ENCODE results near the gene GCHFR.

Gene GCHFR

GRCh38 chr15:40776537-40777141, 12.8 kb downstream of the GCHFR start:
- DNase-seq = no peak

- peak; percentile 37 for DNase-seq
These were observed 18.9 kb downstream of the GCHFR start for GRCh38 chr15:40782609-40783227.

- no peak for DNase-seq
These were observed 21.3 kb downstream of the GCHFR start for GRCh38 chr15:40785164-40785563.

- no peak for DNase-seq
These were observed 21.9 kb downstream of the GCHFR start for GRCh38 chr15:40785814-40786213.

- no peak for DNase-seq
These were observed 23.5 kb downstream of the GCHFR start for GRCh38 chr15:40787344-40787841.

- DNase-seq = no peak
These were observed 24.1 kb downstream of the GCHFR start for GRCh38 chr15:40787991-40788390.

DNA sequence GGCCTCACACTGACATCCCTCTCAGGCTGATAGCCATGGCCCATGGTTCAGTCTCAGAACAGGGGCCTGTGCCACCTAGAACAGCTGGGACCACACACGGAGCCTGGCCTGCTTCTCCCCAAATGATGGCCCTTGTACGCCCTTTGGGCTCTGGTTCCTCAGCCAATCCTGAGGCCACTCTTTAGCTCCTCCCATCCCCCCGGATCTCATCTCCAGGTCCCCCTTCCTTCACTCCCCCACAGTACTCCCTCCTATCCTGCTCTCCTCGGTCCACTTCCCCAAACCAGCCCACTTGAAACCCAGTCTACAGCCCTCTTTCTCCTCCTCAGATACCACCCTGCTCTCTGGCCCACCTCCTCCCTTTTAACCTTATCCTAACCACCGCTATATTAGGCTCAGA, 25.3 kb downstream of the GCHFR start:
- DNase-seq = no peak

GRCh38 chr15:40789999-40790398, 26.1 kb downstream of the GCHFR start:
- DNase-seq = no peak

DNA sequence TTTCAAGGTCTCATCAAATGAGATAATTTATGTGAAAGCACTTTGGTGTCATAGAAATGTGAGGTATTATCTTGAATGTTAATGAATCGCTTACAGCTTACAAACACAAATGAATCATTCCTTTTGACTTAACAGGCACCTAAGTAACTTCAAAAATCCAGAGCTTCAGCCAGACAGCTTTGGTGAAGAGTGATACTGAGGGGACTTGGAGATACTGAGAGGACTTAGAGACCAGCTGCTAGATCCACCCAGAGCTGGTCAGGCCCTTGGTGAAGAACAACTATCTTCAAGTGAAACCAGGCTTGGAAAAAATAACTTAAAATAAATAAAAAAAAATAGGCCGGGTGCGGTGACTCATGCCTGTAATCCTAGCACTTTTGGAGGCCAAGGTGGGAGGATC, 26.9 kb downstream of the GCHFR start:
- no peak for DNase-seq

DNA sequence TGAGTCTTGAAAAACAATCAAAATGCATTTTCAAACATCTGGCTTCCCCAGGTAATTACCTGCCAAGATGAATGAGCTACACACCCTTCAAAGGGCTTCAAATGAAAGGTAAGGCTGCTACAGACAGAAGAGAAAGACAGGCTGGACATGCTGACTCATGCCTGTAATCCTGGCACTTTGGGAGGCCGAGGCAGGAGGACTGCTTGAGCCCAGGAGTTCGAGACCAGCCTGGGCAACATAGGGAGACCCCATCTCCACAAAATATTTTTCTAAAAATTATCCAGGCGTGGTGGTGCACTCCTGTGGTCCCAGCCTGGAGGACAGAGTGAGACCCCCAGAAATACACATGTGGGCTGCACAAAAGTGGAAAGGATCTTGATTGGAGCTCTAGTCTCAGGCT, 28.5 kb downstream of the GCHFR start:
- DNase-seq = no peak

GRCh38 chr15:40793216-40793989, 29.5 kb downstream of the GCHFR start:
- DNase-seq = no peak

GRCh38 chr15:40796041-40796440, 32.2 kb downstream of the GCHFR start:
- no peak for DNase-seq

DNA sequence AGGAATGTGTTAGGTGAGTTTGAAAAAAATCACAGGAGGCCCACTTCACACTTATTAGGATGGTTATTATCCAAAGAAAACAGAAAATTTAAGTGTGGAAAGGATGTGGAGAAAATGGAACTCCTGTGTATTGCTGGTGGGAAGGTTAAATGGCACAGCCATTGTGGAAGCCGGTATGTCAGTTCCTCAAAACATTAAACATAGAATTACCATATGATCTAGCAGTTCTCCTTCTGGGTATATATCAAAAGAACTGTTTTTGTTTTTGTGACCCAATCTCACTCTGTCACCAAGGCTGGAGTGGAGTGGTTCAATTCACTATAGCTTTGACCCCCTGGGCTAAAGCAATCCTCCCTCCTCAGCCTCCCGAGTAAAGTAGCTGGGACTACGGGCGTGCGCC, 32.6 kb downstream of the GCHFR start:
- DNase-seq = no peak

DNA sequence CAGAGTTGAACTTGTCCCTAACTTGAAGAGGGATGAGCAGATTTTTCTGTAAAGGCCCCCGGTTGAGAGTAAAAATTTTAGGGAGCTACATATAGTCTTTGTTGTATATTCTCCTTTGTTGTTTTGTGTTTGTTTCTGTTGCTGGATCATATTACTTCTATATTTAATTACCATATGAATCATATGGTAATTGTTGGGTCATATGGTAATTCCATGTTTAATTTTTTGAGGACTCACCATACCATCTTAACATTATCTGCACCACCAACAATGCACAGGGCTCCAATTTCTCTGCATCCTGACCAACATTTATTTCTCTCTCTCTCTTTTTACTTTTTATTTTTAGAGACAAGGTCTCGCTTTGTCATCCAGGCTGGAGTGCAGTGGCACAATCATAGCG, 35.7 kb downstream of the GCHFR start:
- no peak for DNase-seq

DNA sequence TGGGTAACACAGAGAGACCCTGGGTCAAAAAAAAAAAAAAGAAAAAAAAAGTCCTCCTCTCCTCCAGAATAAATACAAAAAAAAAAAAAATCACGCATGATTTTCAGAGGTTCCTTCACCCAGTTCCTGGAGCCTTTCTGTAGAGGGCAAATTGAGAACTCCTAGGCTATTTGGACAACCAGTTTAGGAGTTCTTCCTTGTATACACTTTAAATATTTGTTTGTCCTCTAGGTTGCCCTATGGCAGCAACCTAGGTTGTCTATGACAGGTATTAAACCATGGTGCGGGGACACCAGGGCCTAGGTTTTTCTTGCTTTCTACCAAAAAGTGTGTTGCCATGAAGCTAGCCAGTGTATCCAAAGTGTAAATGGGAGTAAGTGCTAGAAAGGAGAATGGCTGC, 39.2 kb downstream of the GCHFR start:
- no peak for DNase-seq

DNA sequence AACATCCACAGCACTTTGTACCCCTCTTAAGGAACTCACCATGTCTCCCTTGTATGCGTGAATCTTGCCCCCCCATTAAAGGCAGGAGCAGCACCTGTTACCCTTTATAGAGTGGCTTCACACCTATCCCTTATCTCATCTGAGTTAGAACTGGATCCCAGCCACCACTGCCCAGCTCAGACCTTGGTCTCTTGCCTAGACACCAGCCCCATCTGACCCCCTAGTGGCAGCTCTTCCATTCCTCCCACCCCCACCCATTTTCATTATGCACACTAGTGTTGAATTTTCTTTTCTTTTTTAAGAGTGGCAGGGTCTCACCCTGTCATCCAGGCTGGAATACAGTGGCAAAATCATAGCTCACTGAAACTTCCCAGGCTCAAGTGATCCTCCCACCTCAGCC, 39.8 kb downstream of the GCHFR start:
- DNase-seq = no peak

DNA sequence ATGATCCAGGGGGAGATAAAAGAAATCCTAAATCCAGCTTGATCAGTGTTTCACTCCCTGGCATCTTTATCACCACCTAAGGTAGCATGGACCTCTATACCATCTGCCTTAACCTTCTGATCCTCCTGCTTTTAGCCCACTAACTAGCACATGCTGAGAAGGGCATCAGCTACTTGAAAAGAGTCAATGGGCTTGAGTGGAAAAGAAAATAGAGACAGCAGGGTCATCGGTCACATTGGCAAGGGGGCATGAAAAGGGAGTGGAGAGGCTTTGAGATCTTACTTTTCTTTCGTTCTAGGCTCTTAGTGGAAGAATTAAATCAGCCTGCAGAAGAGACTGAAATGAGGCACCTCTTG, 42.8 kb downstream of the GCHFR start:
- DNase-seq = peak; percentile 42

DNA sequence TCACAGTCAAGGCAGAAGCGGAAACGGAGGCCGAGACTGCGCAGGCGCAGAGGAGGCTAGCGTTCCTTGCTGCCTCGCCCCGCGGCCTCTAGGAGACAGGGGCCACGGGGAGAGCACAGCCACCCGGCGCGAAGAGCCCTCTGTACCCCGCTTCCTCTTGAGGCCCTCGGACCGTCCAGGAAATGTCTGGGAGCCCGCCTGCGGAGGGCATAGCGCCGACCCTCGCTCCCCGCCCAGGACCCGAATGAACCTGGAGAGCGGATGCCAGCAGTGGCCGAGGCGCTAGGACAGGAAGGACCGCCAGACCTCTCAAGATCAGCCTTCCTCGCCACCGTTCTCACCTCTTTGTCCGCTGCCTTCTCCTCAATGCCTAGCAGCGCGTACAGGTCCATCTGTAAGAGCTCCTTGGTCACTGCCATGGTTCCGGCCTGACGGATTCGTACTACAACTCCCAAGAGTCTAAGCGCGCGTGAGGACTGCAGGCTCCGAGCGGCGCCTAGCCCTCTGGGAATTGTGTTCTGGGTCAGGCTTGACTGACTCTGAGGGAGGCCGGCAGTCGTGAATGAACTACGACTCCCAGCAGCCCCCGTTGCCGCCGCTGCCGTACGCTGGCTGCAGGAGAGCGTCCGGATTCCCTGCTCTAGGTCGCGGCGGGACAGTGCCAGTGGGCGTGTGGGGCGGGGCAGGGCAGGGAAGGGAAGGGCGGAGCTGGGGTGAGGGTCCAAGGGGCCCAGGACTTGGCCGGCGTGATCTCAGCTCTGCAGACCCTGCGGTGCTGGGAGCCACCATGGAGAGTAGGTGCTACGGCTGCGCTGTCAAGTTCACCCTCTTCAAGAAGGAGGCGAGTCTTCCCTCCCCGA, 43.4 kb downstream of the GCHFR start, which contains the start of the genes DNAJC17 and ZFYVE19:
Gene DNAJC17, minus strand, starts transcription at position 446 of the 860 bp plus-strand sequence. Its CDS starts 27 bp downstream, at position 419.
Gene ZFYVE19, plus strand, starts transcription at position 62 of the 860 bp plus-strand sequence. Its CDS starts 501 bp downstream, at position 563.
- peak; percentile 95 for DNase-seq

DNA sequence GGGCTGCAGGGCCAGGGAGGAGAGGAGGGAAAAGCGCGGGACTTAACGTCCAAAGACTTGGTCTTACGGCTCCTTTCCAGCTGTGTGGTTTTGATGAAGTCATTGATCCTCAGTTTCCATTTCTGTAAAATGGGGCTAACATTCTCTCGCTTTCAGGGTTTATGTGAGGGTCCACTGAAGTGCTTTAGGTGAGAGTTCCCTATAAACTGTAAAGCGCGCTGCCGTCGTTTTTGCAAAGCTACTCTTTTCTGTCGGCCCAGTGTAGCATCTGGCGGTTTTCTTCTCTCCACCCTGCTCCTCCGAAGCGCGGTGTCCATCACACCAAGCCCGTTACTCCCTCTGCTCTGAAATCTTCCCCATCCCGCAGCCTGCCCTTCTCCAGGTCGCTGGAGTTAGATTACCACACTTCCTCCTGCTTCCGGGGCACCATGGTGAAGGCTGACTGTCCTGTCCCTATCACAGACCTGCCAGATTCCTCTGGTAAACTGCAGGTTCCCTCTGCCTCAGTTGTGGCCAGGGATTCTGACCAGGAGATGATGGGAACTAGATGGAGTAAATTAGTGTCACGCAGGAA, 44.1 kb downstream of the GCHFR start:
- no peak for DNase-seq

DNA sequence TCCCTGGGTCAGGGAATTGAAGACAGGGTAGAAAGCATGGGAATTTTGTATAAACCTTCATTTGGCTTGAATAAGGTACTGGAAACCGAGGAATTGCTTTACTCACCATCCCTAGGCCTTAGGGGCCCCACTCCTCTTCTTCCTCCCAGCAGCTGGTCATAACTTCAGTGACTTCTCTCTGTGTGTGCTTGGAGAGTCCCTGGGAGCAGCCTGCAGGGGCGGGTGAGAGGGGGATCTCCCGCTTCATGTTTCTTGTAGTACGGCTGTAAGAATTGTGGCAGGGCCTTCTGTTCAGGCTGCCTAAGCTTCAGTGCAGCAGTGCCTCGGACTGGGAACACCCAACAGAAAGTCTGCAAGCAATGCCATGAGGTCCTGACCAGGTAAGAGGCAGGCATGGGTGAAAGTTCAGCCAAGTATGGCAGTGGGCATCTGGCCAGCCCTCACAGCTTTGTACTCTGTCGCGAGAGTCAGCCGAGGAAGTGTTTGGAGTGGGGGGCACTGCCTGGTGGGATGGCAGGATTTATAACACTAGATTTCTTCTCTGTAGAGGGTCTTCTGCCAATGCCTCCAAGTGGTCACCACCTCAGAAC, 45.1 kb downstream of the GCHFR start:
- DNase-seq = no peak

DNA sequence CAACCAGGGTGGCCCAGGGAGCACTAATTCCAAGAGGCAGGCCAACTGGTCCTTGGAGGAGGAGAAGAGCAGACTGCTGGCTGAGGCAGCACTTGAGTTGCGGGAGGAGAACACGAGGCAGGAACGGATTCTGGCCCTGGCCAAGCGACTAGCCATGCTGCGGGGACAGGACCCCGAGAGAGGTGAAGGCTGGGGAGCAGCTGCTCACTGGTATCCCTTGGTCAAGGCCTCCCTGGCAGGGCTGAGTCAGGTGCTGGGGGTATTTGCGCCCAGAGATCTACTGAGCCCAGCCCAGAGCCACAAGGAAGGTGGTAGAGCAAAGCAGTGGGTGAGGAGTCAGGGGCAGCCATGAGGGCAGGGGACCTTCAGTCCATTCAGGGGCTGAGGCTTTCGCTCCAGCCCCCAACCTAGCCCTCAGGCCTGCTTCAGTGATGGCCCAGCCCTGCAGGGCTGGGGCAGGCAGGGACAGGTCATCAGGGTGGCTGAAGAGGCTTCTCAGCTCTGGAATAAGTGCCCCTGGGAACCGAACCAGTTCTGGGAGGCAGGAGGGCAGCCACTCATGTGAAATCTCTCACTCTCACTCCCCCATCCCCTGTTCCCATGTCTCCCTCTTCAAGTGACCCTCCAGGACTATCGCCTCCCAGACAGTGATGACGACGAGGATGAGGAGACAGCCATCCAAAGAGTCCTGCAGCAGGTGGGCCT, 49.0 kb downstream of the GCHFR start:
- DNase-seq = no peak

Measured in NCI-H1694 treated with DMSO at 0.1 percent for 48 hours (cell line).